Measurements from ENCODE around the gene NAP1L4.

Gene NAP1L4

DNA sequence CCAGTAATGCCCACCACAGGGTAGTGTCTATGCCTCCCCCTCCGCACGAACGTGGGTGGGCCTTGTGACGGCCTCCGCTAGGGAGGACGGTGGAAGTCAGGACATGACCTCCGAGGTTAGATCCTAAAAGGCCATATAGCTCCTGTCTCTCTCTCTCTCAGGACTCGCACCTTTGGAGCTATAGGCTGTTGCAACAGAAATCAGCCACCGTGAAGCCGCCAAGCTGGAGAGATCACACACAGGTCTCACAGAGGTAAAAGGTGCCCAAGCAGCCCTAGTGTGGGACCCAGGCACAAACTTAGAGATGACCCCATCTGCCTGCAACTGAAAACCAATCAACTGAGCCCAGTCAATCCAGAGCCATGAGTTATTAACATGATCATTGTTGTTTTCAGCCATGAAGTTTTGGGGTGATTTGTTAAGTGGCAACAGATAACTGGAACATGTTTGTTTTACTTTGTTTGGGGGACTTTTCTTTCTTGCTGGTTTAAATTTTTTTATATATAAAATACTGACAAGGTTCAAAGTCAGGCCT lies 7.4 kb upstream of the NAP1L4 start:
- no peak for DNase-seq (ENCODE audit: low read depth, low spot score)

DNA sequence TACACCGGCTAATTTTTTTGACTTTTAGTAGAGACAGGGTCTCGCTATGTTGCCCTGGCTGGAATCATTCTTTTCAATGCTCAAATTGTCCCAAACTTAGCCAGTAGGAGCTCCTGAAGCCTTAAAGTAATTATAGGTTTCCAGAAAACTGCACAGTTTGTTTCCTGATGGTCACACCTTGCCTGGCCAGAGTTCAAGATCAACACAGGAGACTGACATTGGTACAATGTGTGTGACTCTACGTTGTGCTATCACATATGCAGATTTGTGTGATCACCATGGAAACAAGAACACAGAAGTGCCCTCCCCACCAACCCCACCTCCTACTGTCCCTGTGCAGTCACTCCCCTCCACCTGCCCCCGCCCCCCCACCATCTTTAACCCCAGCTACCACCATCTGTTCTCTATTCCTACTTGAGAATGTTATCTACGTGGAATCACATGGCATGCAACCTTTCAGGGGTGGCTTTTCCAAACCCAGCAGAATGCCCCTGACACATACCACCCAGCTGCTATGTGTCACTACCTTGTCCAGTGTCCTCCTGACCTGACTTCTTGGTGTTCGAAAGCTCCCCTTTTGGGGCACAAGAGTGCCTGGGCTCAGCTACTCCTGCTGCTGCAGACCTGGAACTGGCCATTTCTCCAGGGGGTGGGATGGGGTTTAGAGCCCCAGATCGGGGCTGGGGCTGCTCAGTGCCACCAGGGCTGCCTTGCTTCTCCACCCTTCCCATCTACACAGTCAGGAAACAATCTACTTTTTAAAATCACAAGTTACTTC lies 6.1 kb upstream of the NAP1L4 start:
- no peak overlapping the region for H3K4me3 ChIP-seq (ENCODE audit: insufficient read length, low read depth)
- TF ChIP-seq YY1 (IDR thresholded peaks at IDR 0.05; ENCODE audit: insufficient read depth, insufficient read length) = no peak
- no peak for TF ChIP-seq ZNF274 (IDR thresholded peaks at IDR 0.05; ENCODE audit: low read depth, low read length)
- no peak for TF ChIP-seq SUZ12 (IDR thresholded peaks at IDR 0.05; ENCODE audit: extremely low read depth, insufficient read depth, insufficient read length)
- no peaks in the 10 kb centered on the region for H3K27me3 ChIP-seq (ENCODE audit: insufficient read depth, insufficient read length)
- H3K9me3 ChIP-seq (ENCODE audit: insufficient read depth, low read length) = peaks cover 3% of the 10 kb centered on the region; the same call in 1 of the 2 replicates
- H3K9ac ChIP-seq (ENCODE audit: insufficient read length, low read depth) = no peak overlapping the region
- peaks cover 6% of the 10 kb centered on the region for H3K4me1 ChIP-seq (ENCODE audit: insufficient read depth, insufficient read length)
- peaks cover 41% of the 10 kb centered on the region for H3K36me3 ChIP-seq (ENCODE audit: insufficient read depth, insufficient read length, low read length)
- DNase-seq (ENCODE audit: low read depth, low spot score) = no peak

More for the DNA sequence above, 7.4 kb upstream of the NAP1L4 start:
- peaks cover 53% of the 10 kb centered on the region for H3K36me3 ChIP-seq (ENCODE audit: insufficient read depth, insufficient read length, low read length)
- TF ChIP-seq YY1 (IDR thresholded peaks at IDR 0.05; ENCODE audit: insufficient read depth, insufficient read length) (no peak), SUZ12 (IDR thresholded peaks at IDR 0.05; ENCODE audit: extremely low read depth, insufficient read depth, insufficient read length) (no peak), ZNF274 (IDR thresholded peaks at IDR 0.05; ENCODE audit: low read depth, low read length) (no peak)
- H3K9me3 ChIP-seq (ENCODE audit: insufficient read depth, low read length) = peaks cover 3% of the 10 kb centered on the region; the same call in 1 of the 2 replicates
- peaks cover 11% of the 10 kb centered on the region for H3K4me1 ChIP-seq (ENCODE audit: insufficient read depth, insufficient read length)
- H3K4me3 ChIP-seq (ENCODE audit: insufficient read length, low read depth) = no peak overlapping the region
- no peak overlapping the region for H3K9ac ChIP-seq (ENCODE audit: insufficient read length, low read depth)
- H3K27me3 ChIP-seq (ENCODE audit: insufficient read depth, insufficient read length) = no peaks in the 10 kb centered on the region

DNA sequence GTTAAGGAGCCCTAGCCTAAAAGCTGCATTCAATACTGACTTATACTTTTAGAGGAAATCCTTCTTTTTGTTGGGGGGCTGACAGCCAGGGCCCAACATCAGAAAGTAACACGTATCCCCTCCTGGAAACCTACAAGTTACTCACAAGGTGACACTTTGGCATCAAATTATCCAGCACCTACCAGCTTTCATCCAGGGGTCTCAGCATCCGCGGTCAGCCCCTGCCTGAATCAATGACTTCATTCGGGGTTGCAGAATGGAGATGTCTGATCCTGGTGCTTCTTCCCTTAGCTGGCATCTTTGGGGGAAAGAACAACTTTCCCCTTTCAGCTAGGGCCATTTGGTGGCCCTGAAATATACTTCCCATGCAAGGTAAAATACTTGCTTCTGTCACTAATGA lies 5.3 kb upstream of the NAP1L4 start:
- no peak overlapping the region for H3K4me3 ChIP-seq (ENCODE audit: insufficient read length, low read depth)
- peaks cover 6% of the 10 kb centered on the region for H3K4me1 ChIP-seq (ENCODE audit: insufficient read depth, insufficient read length)
- peaks cover 3% of the 10 kb centered on the region; the same call in 1 of the 2 replicates for H3K9me3 ChIP-seq (ENCODE audit: insufficient read depth, low read length)
- no peak for DNase-seq (ENCODE audit: low read depth, low spot score)
- TF ChIP-seq SUZ12 (IDR thresholded peaks at IDR 0.05; ENCODE audit: extremely low read depth, insufficient read depth, insufficient read length) (no peak), YY1 (IDR thresholded peaks at IDR 0.05; ENCODE audit: insufficient read depth, insufficient read length) (no peak), ZNF274 (IDR thresholded peaks at IDR 0.05; ENCODE audit: low read depth, low read length) (no peak)
- no peaks in the 10 kb centered on the region for H3K27me3 ChIP-seq (ENCODE audit: insufficient read depth, insufficient read length)
- peaks cover 32% of the 10 kb centered on the region for H3K36me3 ChIP-seq (ENCODE audit: insufficient read depth, insufficient read length, low read length)
- no peak overlapping the region for H3K9ac ChIP-seq (ENCODE audit: insufficient read length, low read depth)

DNA sequence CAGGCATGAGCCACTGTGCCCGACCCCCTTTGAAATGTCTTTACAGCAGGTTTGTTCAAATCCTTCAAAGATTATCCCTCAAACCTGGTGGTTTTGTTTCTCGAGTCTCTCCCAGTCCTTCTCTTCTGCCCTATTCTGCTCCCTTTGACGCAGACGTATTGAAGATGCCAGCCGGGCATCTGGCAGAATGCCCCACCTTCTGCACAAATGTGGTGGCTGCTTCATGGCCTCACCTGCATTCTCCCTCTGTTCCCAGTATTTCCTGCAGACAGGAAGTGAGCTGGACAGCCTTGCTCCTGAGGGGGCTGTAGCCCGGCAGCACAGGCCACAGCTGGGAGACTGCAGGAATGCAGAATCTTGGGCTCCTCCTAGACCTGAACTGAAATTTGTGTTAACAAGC lies 4.8 kb upstream of the NAP1L4 start:
- Histone ChIP-seq H3K9me3 (ENCODE audit: insufficient read depth, low read length) (peaks cover 3% of the 10 kb centered on the region; the same call in 1 of the 2 replicates), H3K9ac (ENCODE audit: insufficient read length, low read depth) (no peak overlapping the region), H3K36me3 (ENCODE audit: insufficient read depth, insufficient read length, low read length) (peaks cover 28% of the 10 kb centered on the region), H3K4me3 (ENCODE audit: insufficient read length, low read depth) (no peak overlapping the region), H3K4me1 (ENCODE audit: insufficient read depth, insufficient read length) (peaks cover 6% of the 10 kb centered on the region), H3K27me3 (ENCODE audit: insufficient read depth, insufficient read length) (no peaks in the 10 kb centered on the region)
- TF ChIP-seq YY1 (IDR thresholded peaks at IDR 0.05; ENCODE audit: insufficient read depth, insufficient read length) = no peak
- no peak for TF ChIP-seq SUZ12 (IDR thresholded peaks at IDR 0.05; ENCODE audit: extremely low read depth, insufficient read depth, insufficient read length)
- no peak for TF ChIP-seq ZNF274 (IDR thresholded peaks at IDR 0.05; ENCODE audit: low read depth, low read length)
- DNase-seq (ENCODE audit: low read depth, low spot score) = no peak

DNA sequence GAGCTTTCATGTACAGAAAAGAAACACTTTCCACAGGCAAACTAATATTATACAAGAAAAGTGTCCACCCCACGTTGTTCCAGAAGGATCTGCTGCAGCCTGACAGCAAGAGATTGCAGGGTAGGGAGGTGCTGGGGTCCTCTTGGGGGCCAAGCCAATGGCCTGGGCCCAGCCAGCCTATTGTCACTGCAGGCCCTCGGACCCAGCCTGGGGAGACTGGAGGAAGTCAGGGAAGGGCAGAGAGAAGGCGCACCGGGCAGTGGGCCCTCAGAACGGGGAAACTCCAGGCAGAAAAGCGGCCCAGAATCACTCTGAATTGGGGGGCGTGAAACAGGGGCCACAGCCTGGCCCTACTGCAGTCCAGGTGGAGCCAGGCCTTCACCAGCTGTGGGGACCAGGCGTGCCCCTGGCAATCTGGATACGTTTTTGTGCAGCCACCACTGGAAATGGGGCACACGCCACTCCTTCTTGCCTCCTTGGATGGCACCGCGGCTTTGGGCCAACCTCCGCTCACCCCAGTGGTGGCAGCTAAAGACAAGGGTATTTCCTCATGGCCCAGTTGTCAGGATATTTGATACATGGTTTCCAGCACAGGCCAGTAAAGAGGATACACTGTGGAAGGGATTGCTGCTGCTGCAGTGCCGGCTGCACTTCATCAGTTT lies 3.9 kb upstream of the NAP1L4 start:
- TF ChIP-seq ZNF274 (IDR thresholded peaks at IDR 0.05; ENCODE audit: low read depth, low read length) (no peak), SUZ12 (IDR thresholded peaks at IDR 0.05; ENCODE audit: extremely low read depth, insufficient read depth, insufficient read length) (no peak), YY1 (IDR thresholded peaks at IDR 0.05; ENCODE audit: insufficient read depth, insufficient read length) (no peak)
- Histone ChIP-seq H3K4me1 (ENCODE audit: insufficient read depth, insufficient read length) (peaks cover 3% of the 10 kb centered on the region), H3K36me3 (ENCODE audit: insufficient read depth, insufficient read length, low read length) (peaks cover 18% of the 10 kb centered on the region), H3K9me3 (ENCODE audit: insufficient read depth, low read length) (peaks cover 3% of the 10 kb centered on the region; the same call in 1 of the 2 replicates), H3K27me3 (ENCODE audit: insufficient read depth, insufficient read length) (no peaks in the 10 kb centered on the region), H3K4me3 (ENCODE audit: insufficient read length, low read depth) (no peak overlapping the region), H3K9ac (ENCODE audit: insufficient read length, low read depth) (no peak overlapping the region)
- no peak for DNase-seq (ENCODE audit: low read depth, low spot score)

DNA sequence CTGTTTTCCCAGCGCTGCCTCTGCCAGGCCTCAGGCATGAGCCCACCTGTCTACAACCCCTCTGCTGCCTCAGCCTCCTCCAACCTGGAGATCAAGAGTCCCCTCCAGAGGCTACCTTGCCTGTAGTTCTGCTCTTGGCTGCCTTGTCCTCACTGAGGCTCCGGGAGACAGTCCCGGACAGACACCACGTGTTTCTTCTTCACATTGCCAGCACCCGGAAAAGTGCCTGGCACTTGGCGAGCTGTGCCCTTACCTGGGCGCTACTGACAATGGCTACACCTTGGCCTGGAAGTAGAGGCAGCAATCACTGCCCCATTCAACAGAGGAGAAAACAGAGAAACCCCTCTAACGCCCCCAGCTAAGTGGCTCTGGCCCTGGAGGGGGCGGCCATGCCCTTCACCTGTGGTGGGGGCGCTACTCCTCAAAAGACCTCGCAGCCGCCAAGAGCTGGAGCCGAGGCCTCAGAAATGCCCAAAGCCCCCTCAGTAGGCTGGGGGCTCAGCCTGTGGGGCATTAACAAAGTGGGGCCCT lies 3.0 kb upstream of the NAP1L4 start:
- no peaks in the 10 kb centered on the region for H3K27me3 ChIP-seq (ENCODE audit: insufficient read depth, insufficient read length)
- no peak overlapping the region for H3K9ac ChIP-seq (ENCODE audit: insufficient read length, low read depth)
- no peak for TF ChIP-seq SUZ12 (IDR thresholded peaks at IDR 0.05; ENCODE audit: extremely low read depth, insufficient read depth, insufficient read length)
- TF ChIP-seq ZNF274 (IDR thresholded peaks at IDR 0.05; ENCODE audit: low read depth, low read length) = no peak
- TF ChIP-seq YY1 (IDR thresholded peaks at IDR 0.05; ENCODE audit: insufficient read depth, insufficient read length) = no peak
- DNase-seq (ENCODE audit: low read depth, low spot score) = no peak
- H3K4me1 ChIP-seq (ENCODE audit: insufficient read depth, insufficient read length) = peaks cover 2% of the 10 kb centered on the region
- H3K36me3 ChIP-seq (ENCODE audit: insufficient read depth, insufficient read length, low read length) = peaks cover 9% of the 10 kb centered on the region
- no peak overlapping the region for H3K4me3 ChIP-seq (ENCODE audit: insufficient read length, low read depth)
- H3K9me3 ChIP-seq (ENCODE audit: insufficient read depth, low read length) = peaks cover 3% of the 10 kb centered on the region; the same call in 1 of the 2 replicates

DNA sequence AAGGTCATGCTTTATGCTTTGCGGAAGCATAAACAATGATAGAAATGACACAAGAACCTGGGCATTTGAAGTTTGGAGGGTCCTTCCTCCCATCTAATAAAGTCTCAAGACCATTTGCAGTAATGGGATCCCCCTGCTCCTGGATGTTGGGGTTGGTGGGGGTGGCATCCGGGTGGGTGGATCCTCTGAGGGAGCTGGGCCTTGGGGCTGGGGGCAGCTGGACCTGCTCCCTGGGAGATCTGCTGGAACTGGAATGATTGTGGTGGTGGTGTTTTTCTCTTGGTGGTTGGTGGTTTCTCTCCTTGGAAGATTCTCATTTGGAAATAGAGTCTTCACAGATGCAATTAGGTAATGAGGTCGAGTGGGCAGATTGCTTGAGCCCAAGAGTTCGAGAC lies 2.2 kb upstream of the NAP1L4 start:
- TF ChIP-seq ZNF274 (IDR thresholded peaks at IDR 0.05; ENCODE audit: low read depth, low read length) = no peak
- no peak for TF ChIP-seq SUZ12 (IDR thresholded peaks at IDR 0.05; ENCODE audit: extremely low read depth, insufficient read depth, insufficient read length)
- TF ChIP-seq YY1 (IDR thresholded peaks at IDR 0.05; ENCODE audit: insufficient read depth, insufficient read length) = no peak
- Histone ChIP-seq H3K27me3 (ENCODE audit: insufficient read depth, insufficient read length) (no peaks in the 10 kb centered on the region), H3K9ac (ENCODE audit: insufficient read length, low read depth) (no peak overlapping the region), H3K4me3 (ENCODE audit: insufficient read length, low read depth) (no peak overlapping the region), H3K4me1 (ENCODE audit: insufficient read depth, insufficient read length) (no peaks in the 10 kb centered on the region), H3K9me3 (ENCODE audit: insufficient read depth, low read length) (no peaks in the 10 kb centered on the region), H3K36me3 (ENCODE audit: insufficient read depth, insufficient read length, low read length) (peaks cover 1% of the 10 kb centered on the region)
- no peak for DNase-seq (ENCODE audit: low read depth, low spot score)
